Measurements from ENCODE around the gene KIF26B. TPM values are rescaled to one million over a fixed set of nuclear protein-coding genes. Genes with fewer than 3 reads are reported as not detected.
A peak's percentile ranks its signal among the peaks of the same experiment; 100 is the strongest.

The KIF26B gene
- total RNA-seq, 1 experiment from 2014 or later = 1.2 TPM

DNA sequence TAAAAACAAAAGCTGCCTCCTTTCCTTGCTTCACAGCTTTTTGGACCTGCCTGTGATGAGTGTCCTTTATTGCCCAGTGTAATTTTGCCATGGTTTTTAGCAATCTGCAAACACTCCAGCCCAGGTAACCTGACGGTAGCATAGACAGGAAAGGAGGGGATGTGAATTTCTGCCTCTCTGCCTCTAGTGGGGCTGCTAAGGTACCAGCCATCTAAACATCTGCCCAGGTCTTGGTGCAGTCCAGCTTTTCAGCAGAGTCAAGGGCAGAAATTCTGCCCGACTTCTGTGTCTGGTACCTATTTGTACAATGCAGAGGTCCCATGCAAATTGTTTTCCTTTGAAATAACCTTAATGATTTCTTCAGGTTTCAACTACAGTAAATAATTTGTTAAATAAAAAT is 371.4 kb downstream of the KIF26B start:
- Mint-ChIP-seq H3K27ac (no peak overlapping the region), H3K4me3 (no peak overlapping the region), H3K36me3 (no peaks in the 10 kb centered on the region), H3K4me1 (no peaks in the 10 kb centered on the region), H3K9me3 (0 out of 2 replicates have a peak, but pooled peaks cover 4% of the 10 kb centered on the region), H3K27me3 (ENCODE audit: low read depth) (no peaks in the 10 kb centered on the region)
- DNase-seq (ENCODE audit: low spot score) (no peak), ATAC-seq (no peak)
- POLR2A ChIA-PET = no interaction called here
- TF ChIP-seq, protein P1, sequence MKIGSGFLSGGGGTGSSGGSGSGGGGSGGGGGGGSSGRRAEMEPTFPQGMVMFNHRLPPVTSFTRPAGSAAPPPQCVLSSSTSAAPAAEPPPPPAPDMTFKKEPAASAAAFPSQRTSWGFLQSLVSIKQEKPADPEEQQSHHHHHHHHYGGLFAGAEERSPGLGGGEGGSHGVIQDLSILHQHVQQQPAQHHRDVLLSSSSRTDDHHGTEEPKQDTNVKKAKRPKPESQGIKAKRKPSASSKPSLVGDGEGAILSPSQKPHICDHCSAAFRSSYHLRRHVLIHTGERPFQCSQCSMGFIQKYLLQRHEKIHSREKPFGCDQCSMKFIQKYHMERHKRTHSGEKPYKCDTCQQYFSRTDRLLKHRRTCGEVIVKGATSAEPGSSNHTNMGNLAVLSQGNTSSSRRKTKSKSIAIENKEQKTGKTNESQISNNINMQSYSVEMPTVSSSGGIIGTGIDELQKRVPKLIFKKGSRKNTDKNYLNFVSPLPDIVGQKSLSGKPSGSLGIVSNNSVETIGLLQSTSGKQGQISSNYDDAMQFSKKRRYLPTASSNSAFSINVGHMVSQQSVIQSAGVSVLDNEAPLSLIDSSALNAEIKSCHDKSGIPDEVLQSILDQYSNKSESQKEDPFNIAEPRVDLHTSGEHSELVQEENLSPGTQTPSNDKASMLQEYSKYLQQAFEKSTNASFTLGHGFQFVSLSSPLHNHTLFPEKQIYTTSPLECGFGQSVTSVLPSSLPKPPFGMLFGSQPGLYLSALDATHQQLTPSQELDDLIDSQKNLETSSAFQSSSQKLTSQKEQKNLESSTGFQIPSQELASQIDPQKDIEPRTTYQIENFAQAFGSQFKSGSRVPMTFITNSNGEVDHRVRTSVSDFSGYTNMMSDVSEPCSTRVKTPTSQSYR (CRISPR knock-in tag; IDR thresholded peaks at IDR 0.05) = no peak
- TF ChIP-seq PRRX2 (CRISPR knock-in tag; IDR thresholded peaks at IDR 0.05) = no peak
- no peak for TF ChIP-seq STAT6 (CRISPR knock-in tag; conservative IDR thresholded peaks at IDR 0.05; ENCODE audit: low read depth)
- peak; percentile 91 for TF ChIP-seq GTF2I (CRISPR knock-in tag; conservative IDR thresholded peaks at IDR 0.05)
- CTCF ChIA-PET = interaction anchor here (1.0 to 1.2 kb wide), 3 partner anchors 11 to 271 kb away, joined by 3 to 4 read pairs (median 4); no protein-coding TSS in a partner anchor

GRCh38 chr1:245528258-245528635 is 373.5 kb downstream of the KIF26B start:
- ChIA-PET POLR2A (no interaction called here), CTCF (interaction anchor here (1.3 kb wide), 1 partner anchor 375 kb away, joined by 5 read pairs; no protein-coding TSS in a partner anchor)
- H3K9me3 Mint-ChIP-seq = no peaks in the 10 kb centered on the region
- no peak overlapping the region; the same call in 1 of the 2 replicates for H3K27ac Mint-ChIP-seq
- TF ChIP-seq RORB (CRISPR knock-in tag; IDR thresholded peaks at IDR 0.05) = no peak
- TF ChIP-seq, protein P2, sequence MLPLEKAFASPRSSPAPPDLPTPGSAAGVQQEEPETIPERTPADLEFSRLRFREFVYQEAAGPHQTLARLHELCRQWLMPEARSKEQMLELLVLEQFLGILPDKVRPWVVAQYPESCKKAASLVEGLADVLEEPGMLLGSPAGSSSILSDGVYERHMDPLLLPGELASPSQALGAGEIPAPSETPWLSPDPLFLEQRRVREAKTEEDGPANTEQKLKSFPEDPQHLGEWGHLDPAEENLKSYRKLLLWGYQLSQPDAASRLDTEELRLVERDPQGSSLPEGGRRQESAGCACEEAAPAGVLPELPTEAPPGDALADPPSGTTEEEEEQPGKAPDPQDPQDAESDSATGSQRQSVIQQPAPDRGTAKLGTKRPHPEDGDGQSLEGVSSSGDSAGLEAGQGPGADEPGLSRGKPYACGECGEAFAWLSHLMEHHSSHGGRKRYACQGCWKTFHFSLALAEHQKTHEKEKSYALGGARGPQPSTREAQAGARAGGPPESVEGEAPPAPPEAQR (CRISPR knock-in tag; IDR thresholded peaks at IDR 0.05) = no peak
- no peak for TF ChIP-seq NFE2L1 (CRISPR knock-in tag; IDR thresholded peaks at IDR 0.05)
- TF ChIP-seq ZNF317 (CRISPR knock-in tag; IDR thresholded peaks at IDR 0.05; ENCODE audit: borderline replicate concordance, low read depth) = no peak
- TF ChIP-seq ELF4 (CRISPR knock-in tag; IDR thresholded peaks at IDR 0.05; ENCODE audit: low read depth) = no peak
- no peak for TF ChIP-seq FOXP1 (CRISPR knock-in tag; IDR thresholded peaks at IDR 0.05; ENCODE audit: borderline replicate concordance)
- TF ChIP-seq RELA (CRISPR knock-in tag; IDR thresholded peaks at IDR 0.05; ENCODE audit: borderline replicate concordance) = no peak
- TF ChIP-seq NR3C1 (CRISPR knock-in tag; conservative IDR thresholded peaks at IDR 0.05; ENCODE audit: low read depth) = no peak
- TF ChIP-seq, protein P3, sequence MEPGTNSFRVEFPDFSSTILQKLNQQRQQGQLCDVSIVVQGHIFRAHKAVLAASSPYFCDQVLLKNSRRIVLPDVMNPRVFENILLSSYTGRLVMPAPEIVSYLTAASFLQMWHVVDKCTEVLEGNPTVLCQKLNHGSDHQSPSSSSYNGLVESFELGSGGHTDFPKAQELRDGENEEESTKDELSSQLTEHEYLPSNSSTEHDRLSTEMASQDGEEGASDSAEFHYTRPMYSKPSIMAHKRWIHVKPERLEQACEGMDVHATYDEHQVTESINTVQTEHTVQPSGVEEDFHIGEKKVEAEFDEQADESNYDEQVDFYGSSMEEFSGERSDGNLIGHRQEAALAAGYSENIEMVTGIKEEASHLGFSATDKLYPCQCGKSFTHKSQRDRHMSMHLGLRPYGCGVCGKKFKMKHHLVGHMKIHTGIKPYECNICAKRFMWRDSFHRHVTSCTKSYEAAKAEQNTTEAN (CRISPR knock-in tag; IDR thresholded peaks at IDR 0.05) = no peak
- no peak for TF ChIP-seq CDX4 (CRISPR knock-in tag; IDR thresholded peaks at IDR 0.05; ENCODE audit: borderline replicate concordance)
- TF ChIP-seq, protein P4, sequence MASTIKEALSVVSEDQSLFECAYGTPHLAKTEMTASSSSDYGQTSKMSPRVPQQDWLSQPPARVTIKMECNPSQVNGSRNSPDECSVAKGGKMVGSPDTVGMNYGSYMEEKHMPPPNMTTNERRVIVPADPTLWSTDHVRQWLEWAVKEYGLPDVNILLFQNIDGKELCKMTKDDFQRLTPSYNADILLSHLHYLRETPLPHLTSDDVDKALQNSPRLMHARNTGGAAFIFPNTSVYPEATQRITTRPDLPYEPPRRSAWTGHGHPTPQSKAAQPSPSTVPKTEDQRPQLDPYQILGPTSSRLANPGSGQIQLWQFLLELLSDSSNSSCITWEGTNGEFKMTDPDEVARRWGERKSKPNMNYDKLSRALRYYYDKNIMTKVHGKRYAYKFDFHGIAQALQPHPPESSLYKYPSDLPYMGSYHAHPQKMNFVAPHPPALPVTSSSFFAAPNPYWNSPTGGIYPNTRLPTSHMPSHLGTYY (CRISPR knock-in tag; IDR thresholded peaks at IDR 0.05) = no peak
- no peaks in the 10 kb centered on the region for H3K4me1 Mint-ChIP-seq
- H3K4me3 Mint-ChIP-seq = no peak overlapping the region
- DNase-seq (ENCODE audit: low spot score) = no peak
- ATAC-seq = no peak
- no peaks in the 10 kb centered on the region for H3K27me3 Mint-ChIP-seq (ENCODE audit: low read depth)
- H3K36me3 Mint-ChIP-seq = no peaks in the 10 kb centered on the region
